Activated CD8-positive, alpha-beta T cell treated with anti-CD3 and anti-CD28 coated beads for 36 hours (primary cell): ENCODE results near the gene YWHAH. TPM values are rescaled to one million over a fixed set of nuclear protein-coding genes. Genes with fewer than 3 reads are reported as not detected.
A peak's percentile ranks its signal among the peaks of the same experiment; 100 is the strongest.

Source experiments
- ATAC-seq: fragments of 200-7000 bp; cut with Tn5 transposase; one replicate; pipeline ENCODE4 v1.10.0; 2021; ENCODE audit warnings: mild to moderate bottlenecking, moderate library complexity
- CTCF ChIA-PET: fragments of 350-600 bp; sonication (Branson Sonifier 250); formaldehyde crosslinking; loops from one replicate; lab custom pipeline; 2021; ENCODE audit warnings: antibody characterized with exemption; lab: Charles Lee
- POLR2A ChIA-PET: fragments of 350-600 bp; sonication (Branson Sonifier 250); formaldehyde crosslinking; loops from one replicate; lab custom pipeline; 2021; ENCODE audit warnings: antibody characterized with exemption; lab: Charles Lee
- DNase-seq: peaks from one replicate; pipeline ENCODE4 v3.0.0-alpha.2; 2020
- H3K27ac Mint-ChIP-seq: one replicate; pipeline ENCODE4 v1.8.0; 2021; ENCODE audit warnings: mild to moderate bottlenecking, mixed read lengths
- H3K27me3 Mint-ChIP-seq: one replicate; pipeline ENCODE4 v1.8.0; 2021; ENCODE audit warnings: mixed read lengths
- H3K36me3 Mint-ChIP-seq: one replicate; pipeline ENCODE4 v1.8.0; 2021; ENCODE audit warnings: low read depth, mixed read lengths
- H3K4me1 Mint-ChIP-seq: one replicate; pipeline ENCODE4 v1.8.0; 2021; ENCODE audit warnings: low read depth, mixed read lengths
- H3K4me3 Mint-ChIP-seq: one replicate; pipeline ENCODE4 v1.8.0; 2021; ENCODE audit warnings: mild to moderate bottlenecking, moderate library complexity, mixed read lengths
- H3K9me3 Mint-ChIP-seq: one replicate; pipeline ENCODE4 v1.8.0; 2021; ENCODE audit warnings: mixed read lengths
- CTCF ChIP-seq: fragments of 200-600 bp; IDR thresholded peaks from one replicate; pipeline ENCODE4 v1.8.0; 2022; ENCODE audit warnings: antibody characterized with exemption, mild to moderate bottlenecking
- intact Hi-C: fragments of 100-400 bp; cut with micrococcal nuclease; formaldehyde crosslinking; loops from one replicate; pipeline ENCODE4 v1.10.0; 2022
- total RNA-seq, 2 experiments: library from RNA; stranded (reverse); gene quantifications; one replicate each; pipeline ENCODE4 v1.2.3, GENCODE V29; 2021

The YWHAH gene
- total RNA-seq, result 100 to 1,000 TPM; 123 to 126 TPM

GRCh38 chr22:31943978-31944699 lies at the start of gene YWHAH:
Gene YWHAH, plus strand, starts transcription at chr22:31944535. Its CDS starts 199 bp downstream, at chr22:31944734.
- no peaks in the 10 kb centered on the region for H3K27me3 Mint-ChIP-seq
- H3K36me3 Mint-ChIP-seq, result peaks cover 19% of the 10 kb centered on the region
- TF ChIP-seq CTCF, result no peak
- H3K27ac Mint-ChIP-seq, result peak within 1 kb of the TSS; percentile 96
- H3K9me3 Mint-ChIP-seq, result no peaks in the 10 kb centered on the region
- H3K4me3 Mint-ChIP-seq, result no peak within 1 kb of the TSS
- POLR2A ChIA-PET, result interaction anchor here (0.6 to 1.3 kb wide), 3 partner anchors 12 to 282 kb away, joined by 3 read pairs; partner anchors contain the start of gene PISD
- DNase-seq, result peak; percentile 95
- intact Hi-C loops, result loop anchor here (10.0 kb wide), 1 partner anchor 189 kb away; the partner anchor contains the start of genes DEPDC5 and PRR14L
- peaks cover 28% of the 10 kb centered on the region for H3K4me1 Mint-ChIP-seq
- CTCF ChIA-PET, result interaction anchor here (2.3 to 3.0 kb wide), 2 partner anchors 26 kb away, joined by 6 to 8 read pairs; no protein-coding TSS in a partner anchor
- peak; percentile 83 for ATAC-seq

GRCh38 chr22:31895411-31896123 lies 48.8 kb upstream of the YWHAH start:
- H3K36me3 Mint-ChIP-seq, result peaks cover 5% of the 10 kb centered on the region
- no peak for ATAC-seq
- no peaks in the 10 kb centered on the region for H3K4me1 Mint-ChIP-seq
- ChIA-PET CTCF (interaction anchor here (1.0 kb wide), 1 partner anchor 522 kb away, joined by 3 read pairs; no protein-coding TSS in a partner anchor), POLR2A (no interaction called here)
- no peak overlapping the region for H3K27ac Mint-ChIP-seq
- intact Hi-C loops, result no loop called here
- H3K4me3 Mint-ChIP-seq, result no peak overlapping the region
- no peaks in the 10 kb centered on the region for H3K9me3 Mint-ChIP-seq
- H3K27me3 Mint-ChIP-seq, result no peaks in the 10 kb centered on the region
- DNase-seq, result no peak
- no peak for TF ChIP-seq CTCF

GRCh38 chr22:31896472-31896871 lies 47.9 kb upstream of the YWHAH start:
- Mint-ChIP-seq H3K36me3 (peaks cover 6% of the 10 kb centered on the region), H3K4me1 (no peaks in the 10 kb centered on the region), H3K27ac (no peak overlapping the region), H3K4me3 (no peak overlapping the region), H3K9me3 (no peaks in the 10 kb centered on the region), H3K27me3 (no peaks in the 10 kb centered on the region)
- intact Hi-C loops, result no loop called here
- TF ChIP-seq CTCF, result no peak
- DNase-seq (no peak), ATAC-seq (no peak)
- ChIA-PET POLR2A (no interaction called here), CTCF (no interaction called here)

GRCh38 chr22:31897842-31898805 lies 46.2 kb upstream of the YWHAH start:
- POLR2A ChIA-PET, result interaction anchor here (0.6 to 1.4 kb wide), 2 partner anchors 11 to 32 kb away, joined by 3 to 4 read pairs; no protein-coding TSS in a partner anchor
- no peak overlapping the region for H3K4me3 Mint-ChIP-seq
- H3K4me1 Mint-ChIP-seq, result no peaks in the 10 kb centered on the region
- no peaks in the 10 kb centered on the region for H3K27me3 Mint-ChIP-seq
- intact Hi-C loops, result no loop called here
- peaks cover 6% of the 10 kb centered on the region for H3K36me3 Mint-ChIP-seq
- ATAC-seq, result no peak
- no peaks in the 10 kb centered on the region for H3K9me3 Mint-ChIP-seq
- no peak overlapping the region for H3K27ac Mint-ChIP-seq
- TF ChIP-seq CTCF, result no peak
- CTCF ChIA-PET, result no interaction called here
- DNase-seq, result no peak
